GM20000 (cell line): ENCODE data around the gene CADM4.
A peak's percentile ranks its signal among the peaks of the same experiment; 100 is the strongest.

Experiments used
- DNase-seq: peaks from one replicate; pipeline ENCODE4 v3.0.0; 2012; ENCODE audit warnings: low spot score
- CTCF ChIP-seq: IDR thresholded peaks from 2 replicates; pipeline ENCODE4 v1.5.1; 2012; ENCODE audit warnings: mild to moderate bottlenecking, control low read depth; ENCODE audit errors: extremely low read depth, missing control alignments

Gene CADM4

DNA sequence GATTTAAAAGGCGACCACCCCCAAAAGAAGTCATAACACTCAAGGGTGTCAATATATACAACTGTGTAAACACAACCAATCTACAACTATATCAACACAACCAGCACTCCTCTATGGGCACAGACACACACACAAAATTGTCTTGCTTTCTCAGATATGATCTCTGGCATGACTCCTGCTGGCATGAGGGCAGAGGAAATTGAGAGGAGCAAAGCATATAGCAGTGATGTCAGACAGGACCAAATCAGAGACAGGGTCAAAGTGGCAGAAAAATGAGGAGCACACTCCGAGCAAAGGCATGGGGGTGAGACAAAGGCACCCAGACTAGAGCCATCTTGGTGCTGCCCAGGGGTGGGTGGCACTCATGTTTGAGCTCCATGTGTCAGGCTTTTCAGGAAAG is 53.3 kb downstream of the CADM4 start:
- no peak for DNase-seq
- TF ChIP-seq CTCF = no peak

DNA sequence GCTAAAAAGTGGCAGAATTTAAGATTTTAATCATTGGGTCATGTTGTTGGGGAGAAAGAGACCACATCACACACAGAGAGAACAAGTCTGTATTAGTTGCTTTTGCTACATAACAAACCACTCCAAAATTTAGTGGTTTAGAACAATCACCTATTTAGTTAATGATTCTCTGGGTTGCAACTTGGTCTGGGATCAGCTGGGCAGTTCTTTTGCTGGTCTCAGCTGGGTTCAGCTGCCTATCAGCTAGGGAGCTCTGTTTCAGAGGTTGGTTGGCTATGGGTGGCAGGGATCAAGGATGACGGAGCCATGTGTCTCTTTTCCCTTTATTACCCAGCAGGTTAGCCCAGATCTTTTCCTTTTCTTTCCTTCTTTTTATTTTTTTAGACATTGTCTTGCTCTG is 55.2 kb downstream of the CADM4 start:
- no peak for TF ChIP-seq CTCF
- no peak for DNase-seq

DNA sequence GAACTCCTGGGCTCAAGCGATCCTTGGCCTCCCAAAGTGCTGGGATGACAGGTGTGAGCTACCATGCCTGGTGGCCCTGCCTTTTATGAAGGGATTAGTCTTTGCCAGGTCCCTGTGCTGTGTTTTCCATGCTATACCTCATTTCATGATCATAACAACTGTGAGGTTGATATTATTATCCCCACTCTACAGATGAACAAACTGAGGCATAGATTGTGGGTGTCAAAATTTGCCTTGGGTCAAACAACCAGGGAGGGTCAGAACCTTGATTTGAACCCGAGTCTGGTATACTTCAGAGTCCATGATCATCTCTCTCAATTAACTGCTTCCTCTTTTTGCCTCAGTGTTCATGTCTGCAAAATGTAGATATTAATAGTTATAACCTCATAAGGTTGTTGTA is 57.2 kb downstream of the CADM4 start:
- no peak for TF ChIP-seq CTCF
- no peak for DNase-seq

- no peak for TF ChIP-seq CTCF
- DNase-seq = no peak
Observed at GRCh38 chr19:43581467-43581866, 58.2 kb downstream of the CADM4 start.

DNA sequence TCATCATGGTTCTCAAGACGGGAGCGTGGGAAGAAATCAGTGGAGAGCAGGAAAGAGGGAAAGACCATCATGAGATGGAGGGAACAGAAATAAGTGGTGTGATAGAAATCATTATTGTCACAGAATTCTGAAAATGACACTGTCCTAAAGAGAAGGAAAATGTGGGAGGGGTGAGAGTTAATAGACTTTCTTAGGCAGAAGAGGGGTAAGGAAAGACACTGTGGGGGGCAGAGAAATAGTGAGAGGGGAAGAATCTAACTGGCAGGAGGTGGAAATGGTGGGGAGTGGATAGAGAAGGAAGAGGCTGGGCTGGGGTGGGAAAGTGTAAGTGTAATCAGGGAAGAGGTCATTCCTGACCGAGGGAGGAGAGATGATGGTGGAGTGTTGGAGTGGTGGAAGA is 60.9 kb downstream of the CADM4 start:
- no peak for DNase-seq
- no peak for TF ChIP-seq CTCF

DNA sequence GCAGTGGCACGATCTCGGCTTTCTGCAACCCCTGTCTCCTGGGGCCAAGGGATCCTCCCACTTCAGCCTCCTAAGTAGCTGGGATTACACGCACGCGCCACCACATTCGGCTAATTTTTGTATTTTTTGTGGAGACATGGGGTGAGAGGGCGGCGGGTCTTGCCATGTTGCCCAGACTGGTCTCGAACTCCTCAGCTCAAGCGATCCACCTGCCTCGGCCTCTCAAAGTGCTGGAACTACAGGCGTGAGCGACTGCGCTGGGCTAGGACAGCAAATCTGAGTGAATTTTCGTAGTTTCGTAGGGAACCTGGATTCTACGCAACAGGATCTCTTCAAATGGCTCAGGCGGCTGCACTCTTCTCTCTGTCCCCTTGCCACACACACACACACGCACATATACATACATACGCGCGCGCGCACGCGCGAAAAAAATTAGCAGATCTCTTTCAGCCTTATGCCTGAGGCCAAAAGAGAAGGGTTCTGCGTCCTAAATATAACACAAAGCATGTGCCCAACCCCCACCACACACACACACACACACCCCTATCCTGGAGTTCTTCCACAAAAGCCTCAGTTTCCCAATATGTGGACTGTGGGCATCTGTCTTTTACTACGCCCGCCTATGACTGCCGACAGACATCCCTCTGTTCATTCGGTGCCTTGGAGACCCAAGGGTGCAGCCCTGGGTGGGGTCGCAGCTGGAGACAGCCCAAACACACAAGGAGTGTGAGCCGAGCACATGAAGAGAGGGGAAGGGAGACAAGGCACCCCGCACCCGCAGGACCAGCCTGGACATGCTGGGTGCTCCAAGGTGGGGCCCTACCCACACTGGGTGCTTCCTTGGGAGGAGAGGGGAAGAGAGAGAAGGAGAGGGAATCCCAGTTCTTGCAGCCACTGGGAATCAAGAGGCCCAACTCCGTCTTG is 63.4 kb downstream of the CADM4 start:
- TF ChIP-seq CTCF = no peak
- DNase-seq = no peak

DNA sequence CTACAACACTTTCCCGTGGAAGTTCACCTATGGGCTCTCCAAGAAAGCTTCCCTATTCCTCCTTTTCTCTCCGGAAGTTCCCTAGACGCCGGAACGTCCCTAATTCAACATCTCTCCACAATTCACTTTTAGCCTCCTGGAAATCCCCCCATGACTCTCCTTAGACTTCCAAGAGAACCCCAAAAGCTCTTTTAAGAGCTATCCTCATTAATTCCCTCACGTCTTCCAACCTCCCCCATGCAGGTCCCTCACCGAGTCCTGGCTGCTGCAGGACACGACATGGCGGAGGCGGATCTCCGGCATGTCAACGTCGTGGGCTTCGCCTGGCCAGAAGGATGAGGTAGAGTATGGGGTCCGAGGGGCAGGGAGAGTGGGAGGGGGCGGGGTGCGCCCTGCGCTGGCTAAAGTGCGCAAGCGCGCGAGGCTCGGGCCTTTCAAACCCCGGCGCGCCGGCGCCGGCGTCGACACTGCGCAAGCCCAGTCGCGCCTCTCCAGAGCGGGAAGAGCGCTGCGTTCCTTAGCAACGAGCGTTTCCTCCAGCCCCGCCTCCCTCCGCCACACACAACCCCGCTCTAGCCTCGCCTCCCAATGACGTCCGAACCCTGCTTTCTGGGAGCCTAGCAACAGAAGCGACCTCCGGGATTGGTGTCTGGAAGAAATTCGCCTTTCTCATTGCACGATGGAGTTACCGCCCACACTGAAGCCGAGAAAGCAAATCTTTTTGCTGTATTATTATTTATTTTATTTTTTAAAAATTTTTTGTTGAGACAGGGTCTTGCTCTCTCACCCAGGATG is 64.3 kb downstream of the CADM4 start, which contains the start of the genes PINLYP and XRCC1:
TSS of gene PINLYP (plus strand) at position 646 of the 795 bp plus-strand sequence. CDS start 1,391 bp downstream, outside the sequence.
TSS of gene XRCC1 (minus strand) at position 372 of the 795 bp plus-strand sequence. CDS start at position 303, 69 bp downstream.
- peak; percentile 96 for DNase-seq
- no peak for TF ChIP-seq CTCF
